PFSK-1 (cell line): ENCODE data around the gene ANKDD1B.

Experiments used
- FOXP2 ChIP-seq: optimal IDR thresholded peaks from 2 replicates; pipeline ENCODE3; 2011; ENCODE audit warnings: borderline replicate concordance, control low read depth, inconsistent platforms; ENCODE audit not compliant: insufficient read depth; ENCODE audit errors: extremely low read length, extremely low read depth
- POLR2AphosphoS5 ChIP-seq: IDR thresholded peaks from 2 replicates; pipeline ENCODE4 v1.6.1; 2012; ENCODE audit warnings: low read depth, mild to moderate bottlenecking, control low read depth, low read length, moderate library complexity
- REST ChIP-seq, 2 experiments: IDR thresholded peaks; 2 replicates each; pipeline versions ENCODE4 v1.6.1 to v1.8.0; 2011 to 2012; ENCODE audit warnings: low read depth in 2 of 2, low read length in 2 of 2, control low read depth in 1 of 2, inconsistent platforms in 1 of 2, mild to moderate bottlenecking in 1 of 2, moderate library complexity in 1 of 2; ENCODE audit not compliant: insufficient read depth in 1 of 2
- SIN3A ChIP-seq: IDR thresholded peaks from 2 replicates; pipeline ENCODE4 v1.6.1; 2012; ENCODE audit warnings: mild to moderate bottlenecking, low read length, moderate library complexity, borderline replicate concordance; ENCODE audit not compliant: insufficient read depth
- TAF1 ChIP-seq: IDR thresholded peaks from 2 replicates; pipeline ENCODE4 v1.6.1; 2012; ENCODE audit warnings: low read length, control low read depth, borderline replicate concordance; ENCODE audit not compliant: insufficient read depth

ANKDD1B gene

DNA sequence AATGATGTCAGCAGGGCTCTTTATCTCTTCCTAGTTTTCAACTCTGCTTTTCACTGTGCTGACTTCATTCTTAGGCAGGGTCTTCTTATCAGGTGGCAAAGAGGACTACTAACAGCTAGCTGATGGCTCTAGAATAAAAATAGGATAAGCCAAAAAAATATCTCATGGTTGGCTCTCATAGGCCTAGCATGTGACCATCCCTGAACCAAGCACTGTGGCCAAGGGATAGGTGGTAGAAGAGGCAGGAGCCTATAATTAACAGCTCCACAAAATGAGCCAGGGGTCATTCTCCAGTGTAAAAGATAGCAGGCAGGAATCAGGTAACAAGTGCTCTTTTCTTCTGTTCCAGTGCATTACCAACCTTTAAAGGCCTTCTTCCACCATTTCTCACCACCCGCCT, 21.1 kb downstream of the ANKDD1B start:
- TF ChIP-seq TAF1: no peak
- no peak for TF ChIP-seq POLR2AphosphoS5
- TF ChIP-seq FOXP2: no peak
- TF ChIP-seq SIN3A: no peak
- no peak for TF ChIP-seq REST (IDR thresholded peaks at IDR 0.05; ENCODE audit: insufficient read depth in 1 of 2, low read depth in 2 of 2, low read length in 2 of 2)

DNA sequence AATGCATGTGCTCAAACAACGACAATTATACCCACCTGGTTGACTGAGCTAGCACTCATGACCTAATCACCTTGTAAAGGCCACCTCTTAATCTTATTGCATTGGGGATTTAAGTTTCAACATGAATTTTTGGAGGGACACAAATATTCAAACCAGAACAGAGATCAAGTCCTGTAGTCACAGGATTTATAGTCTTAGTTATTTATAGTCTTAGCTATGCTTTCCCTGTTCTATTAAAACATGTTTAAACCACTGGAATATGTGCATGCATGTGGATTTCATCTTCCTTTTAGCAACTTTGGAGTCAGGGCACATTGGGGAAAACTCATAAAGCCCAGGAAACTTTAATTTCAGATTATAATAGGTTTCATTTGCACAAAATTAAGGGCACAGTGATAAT, 26.7 kb downstream of the ANKDD1B start:
- TF ChIP-seq POLR2AphosphoS5: no peak
- TF ChIP-seq FOXP2: no peak
- TF ChIP-seq SIN3A: no peak
- TF ChIP-seq REST (IDR thresholded peaks at IDR 0.05; ENCODE audit: insufficient read depth in 1 of 2, low read depth in 2 of 2, low read length in 2 of 2): no peak
- no peak for TF ChIP-seq TAF1

DNA sequence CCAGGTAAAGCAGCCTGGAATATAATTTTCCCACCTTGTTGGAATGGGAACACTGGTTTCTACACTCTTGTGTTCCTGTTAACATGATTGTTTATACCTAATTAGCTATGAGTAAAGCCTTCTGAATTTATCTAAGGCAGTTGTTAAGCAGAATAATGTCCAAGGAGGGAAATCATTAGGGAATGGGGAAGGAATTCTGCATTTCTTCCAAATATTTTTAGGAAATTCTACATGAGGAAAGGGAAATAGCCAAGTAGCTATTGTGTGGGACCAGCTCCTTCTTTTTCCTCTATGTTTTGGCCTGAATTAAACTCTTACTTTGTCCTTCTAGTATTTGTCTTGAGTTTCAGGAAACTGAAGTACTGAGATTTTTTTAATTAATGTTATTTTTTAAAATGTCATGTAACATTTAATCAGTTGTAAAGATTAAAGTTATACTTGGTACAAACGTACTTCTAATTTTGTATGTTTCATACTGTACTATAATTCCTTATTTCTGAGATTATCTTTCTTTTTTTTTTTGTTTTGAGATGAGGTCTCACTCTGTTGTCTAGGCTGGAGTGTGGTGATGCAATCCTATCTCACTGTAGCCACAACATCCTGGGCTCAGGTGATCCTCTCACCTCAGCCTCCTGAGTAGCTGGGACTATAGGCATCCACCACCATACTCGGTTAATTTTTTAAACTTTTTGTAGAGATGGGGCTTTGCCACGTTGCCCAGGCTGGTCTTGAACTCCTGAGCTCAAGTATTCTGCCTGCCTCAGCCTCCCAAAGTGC, 28.5 kb downstream of the ANKDD1B start:
- TF ChIP-seq SIN3A (no peak), FOXP2 (no peak), POLR2AphosphoS5 (no peak)

DNA sequence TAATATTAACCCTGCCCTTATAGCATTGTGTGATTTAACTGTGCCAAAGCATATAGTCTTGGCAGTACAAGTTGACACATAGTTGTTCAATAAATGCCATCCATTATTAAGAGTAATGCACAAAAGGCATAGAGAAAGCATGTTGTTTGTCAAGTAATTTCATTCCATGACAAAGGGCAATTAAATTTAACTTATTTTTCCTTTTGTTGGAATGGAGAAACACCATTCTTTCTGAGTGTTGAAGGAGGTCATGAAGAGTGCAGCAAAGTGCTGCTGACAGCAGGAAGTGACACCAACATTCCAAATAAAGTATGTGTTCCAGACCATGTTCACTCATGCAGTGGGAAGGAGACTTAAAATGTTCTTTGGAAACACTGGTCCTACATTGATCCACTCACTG, 29.1 kb downstream of the ANKDD1B start:
- no peak for TF ChIP-seq SIN3A
- TF ChIP-seq FOXP2: no peak
- no peak for TF ChIP-seq REST (IDR thresholded peaks at IDR 0.05; ENCODE audit: insufficient read depth in 1 of 2, low read depth in 2 of 2, low read length in 2 of 2)
- no peak for TF ChIP-seq POLR2AphosphoS5
- no peak for TF ChIP-seq TAF1

DNA sequence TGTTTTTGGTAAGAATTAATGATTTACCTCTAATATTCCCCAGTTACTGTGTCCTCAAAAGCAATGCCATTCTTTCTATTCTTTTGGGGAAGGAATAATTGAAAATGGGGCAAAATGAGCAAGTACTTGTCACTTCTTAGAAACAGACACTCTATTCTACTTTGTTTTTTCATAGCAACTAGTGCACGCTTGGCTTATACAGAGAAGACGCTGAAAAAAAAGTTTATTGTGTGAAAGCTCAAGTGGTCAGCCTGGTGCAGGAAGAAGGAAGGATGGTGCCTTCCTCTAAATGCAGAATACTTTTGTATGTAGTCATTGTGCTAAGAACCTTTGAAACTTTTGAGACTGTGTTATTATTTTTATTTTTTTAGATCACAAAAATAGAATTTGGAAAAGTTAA, 29.6 kb downstream of the ANKDD1B start:
- TF ChIP-seq REST (IDR thresholded peaks at IDR 0.05; ENCODE audit: insufficient read depth in 1 of 2, low read depth in 2 of 2, low read length in 2 of 2) (no peak), POLR2AphosphoS5 (no peak), FOXP2 (no peak), TAF1 (no peak), SIN3A (no peak)
